Lower leg skin (tissue), 4 donors: ENCODE data around the gene COL8A1. TPM values are rescaled to one million over a fixed set of nuclear protein-coding genes. Genes with fewer than 3 reads are reported as not detected.

ENCODE experiments used
- DNase-seq, 2 donors: peaks; one replicate each; pipeline ENCODE4 v3.0.0-alpha.2; 2019; ENCODE audit warnings: low spot score in 2 of 2
- H3K4me3 ChIP-seq: fragments of 200-600 bp; sonication (generic); 2 replicates; pipeline ENCODE4 v1.5.1; 2017; ENCODE audit warnings: mild to moderate bottlenecking, low read depth; ENCODE audit not compliant: poor library complexity, severe bottlenecking
- POLR2A ChIP-seq, 2 donors: fragments of 450-650 bp; IDR thresholded peaks; one replicate each; pipeline ENCODE4 v1.6.1; 2016 to 2017; ENCODE audit warnings: antibody characterized with exemption in 2 of 2, mild to moderate bottlenecking in 1 of 2, moderate library complexity in 1 of 2
- WGBS, 2 donors: methylation state at CpG; one replicate each; pipeline ENCODE4 v1.1.5; 2018; 5-methylcytosine and 5-hydroxymethylcytosine counted together
- intact Hi-C: fragments of 100-400 bp; cut with DNase I; formaldehyde crosslinking; loops from one replicate; pipeline ENCODE4 v1.15.0; 2023; ENCODE audit warnings: low total_unique reads
- total RNA-seq, 4 donors: library from RNA; depleted of rRNA; stranded (reverse); fragments of >200 nt; gene quantifications; one replicate each; pipeline ENCODE4 v1.1.0, GENCODE V29; 2016
- TF ChIP-seq, protein P1 (sequence below), 3 donors: fragments of 450-650 bp; IDR thresholded peaks; one replicate each; pipeline ENCODE4 v1.5.1; 2016; ENCODE audit warnings: antibody characterized with exemption in 3 of 3, mild to moderate bottlenecking in 3 of 3, moderate library complexity in 2 of 3

COL8A1 gene
- total RNA-seq, 4 donors from 2014 or later = 5.0 to 11.5 (median 7.2) TPM

GRCh38 chr3:99810403-99810802 lies 172.0 kb downstream of the COL8A1 start:
- WGBS, 2 donors = 86 to 100% methylated on average over 1 of the region's 1 CpG
- intact Hi-C loops = loop anchor here (5.0 kb wide), 1 partner anchor 1052 kb away; no protein-coding TSS in a partner anchor
- TF ChIP-seq POLR2A (IDR thresholded peaks at IDR 0.05) = no peak
- TF ChIP-seq, protein P1, sequence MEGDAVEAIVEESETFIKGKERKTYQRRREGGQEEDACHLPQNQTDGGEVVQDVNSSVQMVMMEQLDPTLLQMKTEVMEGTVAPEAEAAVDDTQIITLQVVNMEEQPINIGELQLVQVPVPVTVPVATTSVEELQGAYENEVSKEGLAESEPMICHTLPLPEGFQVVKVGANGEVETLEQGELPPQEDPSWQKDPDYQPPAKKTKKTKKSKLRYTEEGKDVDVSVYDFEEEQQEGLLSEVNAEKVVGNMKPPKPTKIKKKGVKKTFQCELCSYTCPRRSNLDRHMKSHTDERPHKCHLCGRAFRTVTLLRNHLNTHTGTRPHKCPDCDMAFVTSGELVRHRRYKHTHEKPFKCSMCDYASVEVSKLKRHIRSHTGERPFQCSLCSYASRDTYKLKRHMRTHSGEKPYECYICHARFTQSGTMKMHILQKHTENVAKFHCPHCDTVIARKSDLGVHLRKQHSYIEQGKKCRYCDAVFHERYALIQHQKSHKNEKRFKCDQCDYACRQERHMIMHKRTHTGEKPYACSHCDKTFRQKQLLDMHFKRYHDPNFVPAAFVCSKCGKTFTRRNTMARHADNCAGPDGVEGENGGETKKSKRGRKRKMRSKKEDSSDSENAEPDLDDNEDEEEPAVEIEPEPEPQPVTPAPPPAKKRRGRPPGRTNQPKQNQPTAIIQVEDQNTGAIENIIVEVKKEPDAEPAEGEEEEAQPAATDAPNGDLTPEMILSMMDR (IDR thresholded peaks at IDR 0.05) = no peak
- no peak for DNase-seq
- H3K4me3 ChIP-seq = no peak overlapping the region

DNA sequence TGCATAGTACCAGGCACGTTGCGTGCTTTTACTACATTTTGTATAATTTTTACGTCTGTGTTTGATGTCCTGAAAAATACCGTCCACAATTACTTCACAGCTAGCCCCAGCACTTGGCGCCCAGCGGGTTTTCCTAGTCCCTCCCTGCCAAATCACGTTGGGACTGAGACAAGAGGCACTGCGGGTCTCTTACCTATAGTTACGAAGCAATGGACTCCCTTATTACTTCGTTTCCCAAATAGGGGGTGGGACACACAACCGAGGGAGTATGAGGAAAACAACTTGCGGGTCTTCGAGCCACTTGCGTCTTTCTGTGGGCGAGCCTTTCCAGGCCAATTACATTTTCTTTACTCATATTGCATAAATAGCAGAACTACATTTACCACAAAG lies 178.6 kb downstream of the COL8A1 start:
- peak overlapping the region; percentile 77 for H3K4me3 ChIP-seq
- intact Hi-C loops = no loop called here
- 1 to 2% methylated on average over 15 of the region's 15 CpGs for whole genome bisulfite sequencing, 2 donors
- no peak for TF ChIP-seq POLR2A (IDR thresholded peaks at IDR 0.05)
- TF ChIP-seq, protein P1 (IDR thresholded peaks at IDR 0.05) = no peak
- DNase-seq = no peak

GRCh38 chr3:99817437-99818240 lies 179.2 kb downstream of the COL8A1 start, which contains the start of gene CMSS1:
TSS of gene CMSS1 (plus strand) at chr3:99817862.
- H3K4me3 ChIP-seq = peak within 1 kb of the TSS; percentile 77
- 0 to 1% methylated on average over 57 to 60 of the region's 60 CpGs for WGBS, 2 donors
- TF ChIP-seq POLR2A (IDR thresholded peaks at IDR 0.05) = no peak
- TF ChIP-seq, protein P1 (IDR thresholded peaks at IDR 0.05) = no peak
- intact Hi-C loops = no loop called here
- DNase-seq = peak; percentile 92 to 99

GRCh38 chr3:99818818-99819217 lies 180.4 kb downstream of the COL8A1 start:
- intact Hi-C loops = no loop called here
- WGBS, 2 donors = 93 to 97% methylated on average over 2 of the region's 2 CpGs
- no peak overlapping the region for H3K4me3 ChIP-seq
- TF ChIP-seq, protein P1 (IDR thresholded peaks at IDR 0.05) = no peak
- no peak for TF ChIP-seq POLR2A (IDR thresholded peaks at IDR 0.05)
- DNase-seq = no peak

DNA sequence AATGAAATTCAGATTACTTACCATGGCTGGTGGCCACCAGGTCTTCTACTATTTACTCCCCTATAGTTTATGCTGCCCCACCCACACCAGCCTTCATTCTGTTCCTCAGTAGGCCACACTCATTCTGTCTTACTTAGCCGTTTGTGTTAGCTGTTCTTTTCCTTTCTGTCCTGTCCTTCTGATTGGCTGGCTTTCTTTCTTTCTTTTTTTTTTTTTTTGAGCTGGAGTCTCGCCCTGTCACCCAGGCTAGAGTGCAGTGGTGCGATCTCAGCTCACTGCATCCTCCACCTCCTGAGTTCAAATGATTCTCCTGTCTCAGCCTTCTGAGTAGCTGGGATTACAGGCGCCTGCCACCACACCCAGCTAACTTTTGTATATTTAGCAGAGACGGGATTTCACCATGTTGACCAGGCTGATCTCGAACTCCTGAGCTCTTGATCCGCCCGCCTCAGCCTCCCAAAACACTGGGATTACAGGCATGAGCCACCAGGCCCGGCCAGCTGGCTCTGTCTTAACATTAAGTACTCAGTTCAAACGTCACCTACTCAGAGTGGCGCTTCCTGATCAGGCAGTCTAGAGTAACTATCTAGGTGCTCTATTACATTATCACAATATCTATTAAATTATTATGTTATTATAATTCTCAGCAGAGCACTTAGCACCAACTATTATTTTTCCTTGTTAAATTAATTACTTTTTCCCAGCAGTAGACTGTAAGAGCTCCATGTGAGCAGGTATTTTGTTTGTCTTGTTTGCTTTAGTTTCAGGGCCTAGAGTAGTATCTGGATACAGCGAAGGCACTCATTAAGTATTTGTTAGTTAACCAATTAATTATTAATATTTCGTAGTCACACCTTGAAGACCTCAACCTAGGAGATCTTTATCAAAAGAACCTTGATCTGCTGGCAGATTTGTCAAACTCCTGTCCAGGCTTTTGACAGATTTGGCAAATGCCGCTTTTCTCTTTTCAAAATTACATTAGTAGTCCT lies 185.6 kb downstream of the COL8A1 start:
- DNase-seq = no peak
- no peak overlapping the region for H3K4me3 ChIP-seq
- intact Hi-C loops = no loop called here
- no peak for TF ChIP-seq POLR2A (IDR thresholded peaks at IDR 0.05)
- TF ChIP-seq, protein P1 (IDR thresholded peaks at IDR 0.05) = no peak
- WGBS, 2 donors = 75 to 77% methylated on average over 14 of the region's 14 CpGs
